Right atrium auricular region (tissue), 2 donors: ENCODE data around the gene MAML2. TPM values are rescaled to one million over a fixed set of nuclear protein-coding genes. Genes with fewer than 3 reads are reported as not detected.
A peak's percentile ranks its signal among the peaks of the same experiment; 100 is the strongest.

Experiments
- DNase-seq: peaks from one replicate; pipeline ENCODE4 v3.0.0-alpha.2; 2019; ENCODE audit warnings: low spot score
- H3K27ac ChIP-seq, 2 donors: fragments of 200-600 bp; sonication (generic); 1 replicate in 1 of 2; 2 replicates in 1 of 2; pipeline ENCODE4 v1.5.1; 2016 to 2019
- H3K27me3 ChIP-seq, 2 donors: fragments of 200-600 bp; sonication (generic); one replicate each; pipeline versions ENCODE4 v1.5.1 to v1.6.0; 2017 to 2019
- H3K36me3 ChIP-seq: fragments of 200-600 bp; sonication (generic); one replicate; pipeline ENCODE4 v1.5.1; 2016
- H3K4me1 ChIP-seq, 2 donors: fragments of 200-600 bp; sonication (generic); one replicate each; pipeline versions ENCODE4 v1.5.1 to v1.6.0; 2017 to 2019
- H3K4me3 ChIP-seq, 2 donors: fragments of 200-600 bp; sonication (generic); 1 replicate in 1 of 2; 2 replicates in 1 of 2; pipeline ENCODE4 v1.5.1; 2017 to 2019; ENCODE audit warnings: mild to moderate bottlenecking in 1 of 2, moderate library complexity in 1 of 2
- H3K9me3 ChIP-seq, 2 donors: fragments of 200-600 bp; sonication (generic); one replicate each; pipeline ENCODE4 v1.5.1; 2019
- CTCF ChIP-seq, 2 donors: fragments of 200-600 bp; sonication (generic); IDR thresholded peaks; one replicate each; pipeline ENCODE4 v1.5.1; 2019; ENCODE audit warnings: antibody characterized with exemption in 2 of 2
- total RNA-seq, 2 donors: library from RNA; depleted of rRNA; stranded (reverse); fragments of >200 nt; gene quantifications; one replicate each; pipeline ENCODE4 v1.1.0, GENCODE V29; 2016

MAML2 gene
- total RNA-seq, 2 donors from 2014 or later, result 7.6 to 16.6 TPM

- Histone ChIP-seq H3K27me3 (no peaks in the 10 kb centered on the region), H3K36me3 (no peaks in the 10 kb centered on the region), H3K4me1 (peaks cover 0 to 79% of the 10 kb centered on the region in 2 donors), H3K27ac (peak overlapping the region; percentile 77 to 91), H3K4me3 (no peak overlapping the region), H3K9me3 (no peaks in the 10 kb centered on the region)
- no peak for DNase-seq
- no peak for TF ChIP-seq CTCF (IDR thresholded peaks at IDR 0.05)
Observed at GRCh38 chr11:96306071-96306470, 36.9 kb downstream of the MAML2 start.

GRCh38 chr11:96303980-96304379 lies 39.0 kb downstream of the MAML2 start:
- Histone ChIP-seq H3K4me3 (no peak overlapping the region), H3K9me3 (no peaks in the 10 kb centered on the region), H3K27me3 (no peaks in the 10 kb centered on the region), H3K36me3 (no peaks in the 10 kb centered on the region), H3K27ac (peak overlapping the region; percentile 54), H3K4me1 (peaks cover 0 to 85% of the 10 kb centered on the region in 2 donors)
- TF ChIP-seq CTCF (IDR thresholded peaks at IDR 0.05), result no peak
- DNase-seq, result no peak

GRCh38 chr11:96303064-96303463 lies 39.9 kb downstream of the MAML2 start:
- Histone ChIP-seq H3K9me3 (no peaks in the 10 kb centered on the region), H3K4me3 (no peak overlapping the region), H3K27ac (peak overlapping the region; percentile 54), H3K4me1 (peaks cover 0 to 75% of the 10 kb centered on the region in 2 donors), H3K36me3 (no peaks in the 10 kb centered on the region), H3K27me3 (no peaks in the 10 kb centered on the region)
- TF ChIP-seq CTCF (IDR thresholded peaks at IDR 0.05), result no peak
- DNase-seq, result no peak

- no peak for DNase-seq
- Histone ChIP-seq H3K27me3 (no peaks in the 10 kb centered on the region), H3K4me1 (peaks cover 0 to 64% of the 10 kb centered on the region in 2 donors), H3K27ac (no peak overlapping the region), H3K4me3 (no peak overlapping the region), H3K9me3 (no peaks in the 10 kb centered on the region), H3K36me3 (no peaks in the 10 kb centered on the region)
- no peak for TF ChIP-seq CTCF (IDR thresholded peaks at IDR 0.05)
Observed at GRCh38 chr11:96301818-96302217, 41.2 kb downstream of the MAML2 start.

GRCh38 chr11:96299155-96299888 lies 43.7 kb downstream of the MAML2 start:
- DNase-seq, result no peak
- peak overlapping the region in 1 of 2 donors; percentile 44 for H3K27ac ChIP-seq
- no peaks in the 10 kb centered on the region for H3K27me3 ChIP-seq
- TF ChIP-seq CTCF (IDR thresholded peaks at IDR 0.05), result no peak
- H3K4me3 ChIP-seq, result no peak overlapping the region
- H3K36me3 ChIP-seq, result no peaks in the 10 kb centered on the region
- H3K4me1 ChIP-seq, result peaks cover 0 to 49% of the 10 kb centered on the region in 2 donors
- no peaks in the 10 kb centered on the region for H3K9me3 ChIP-seq

GRCh38 chr11:96295369-96295768 lies 47.6 kb downstream of the MAML2 start:
- no peaks in the 10 kb centered on the region for H3K36me3 ChIP-seq
- H3K4me3 ChIP-seq, result no peak overlapping the region
- TF ChIP-seq CTCF (IDR thresholded peaks at IDR 0.05), result no peak
- H3K9me3 ChIP-seq, result no peaks in the 10 kb centered on the region
- no peak for DNase-seq
- H3K27ac ChIP-seq, result no peak overlapping the region
- no peaks in the 10 kb centered on the region for H3K27me3 ChIP-seq
- peaks cover 0 to 39% of the 10 kb centered on the region in 2 donors for H3K4me1 ChIP-seq
